Thymus (tissue), 11 donors: ENCODE data around the gene MASP2. TPM values are rescaled to one million over a fixed set of nuclear protein-coding genes. Genes with fewer than 3 reads are reported as not detected.
A peak's percentile ranks its signal among the peaks of the same experiment; 100 is the strongest.

ENCODE experiments used
- DNase-seq, 9 donors: peaks; one replicate each; pipeline ENCODE4 v3.0.0-alpha.2; 2013; ENCODE audit warnings: low spot score in 9 of 9, low read depth in 6 of 9, missing footprints in 1 of 9
- H3K27ac ChIP-seq, 2 donors: one replicate each; pipeline ENCODE4 v1.5.1; 2013; ENCODE audit warnings: control low read depth in 1 of 2, low read depth in 1 of 2, low read length in 1 of 2, mild to moderate bottlenecking in 1 of 2, moderate library complexity in 1 of 2
- H3K27me3 ChIP-seq, 2 donors: one replicate each; pipeline ENCODE4 v1.5.1; 2013; ENCODE audit warnings: low read length in 1 of 2; ENCODE audit not compliant: control insufficient read depth in 2 of 2, insufficient read depth in 1 of 2
- H3K36me3 ChIP-seq, 2 donors: one replicate each; pipeline ENCODE4 v1.5.1; 2013; ENCODE audit warnings: low read length in 1 of 2, mild to moderate bottlenecking in 1 of 2, moderate library complexity in 1 of 2; ENCODE audit not compliant: control insufficient read depth in 2 of 2, insufficient read depth in 2 of 2
- H3K4me1 ChIP-seq, 2 donors: one replicate each; pipeline ENCODE4 v1.5.1; 2013; ENCODE audit warnings: low read length in 2 of 2; ENCODE audit not compliant: control insufficient read depth in 2 of 2, insufficient read depth in 2 of 2
- H3K4me3 ChIP-seq, 2 donors: one replicate each; pipeline ENCODE4 v1.5.1; 2013; ENCODE audit warnings: low read length in 2 of 2, control low read depth in 1 of 2, mild to moderate bottlenecking in 1 of 2
- H3K9me3 ChIP-seq, 2 donors: one replicate each; pipeline ENCODE4 v1.5.1; 2013; ENCODE audit warnings: low read length in 1 of 2, mild to moderate bottlenecking in 1 of 2; ENCODE audit not compliant: control insufficient read depth in 2 of 2, insufficient read depth in 1 of 2
- WGBS: extraction: QIAGEN DNeasy Blood & Tissue Kit; methylation state at CpG from one replicate; pipeline ENCODE4 v1.1.7; 2013; 5-methylcytosine and 5-hydroxymethylcytosine counted together
- polyA plus RNA-seq: library from polyadenylated mRNA; stranded (reverse); fragments of 200-250 nt; gene quantifications from one replicate; pipeline ENCODE4 v1.2.3, GENCODE V29; 2013
- total RNA-seq: library from RNA; stranded (reverse); fragments of 120-200 nt; gene quantifications from one replicate; pipeline ENCODE4 v1.2.4, GENCODE V29; 2013
- donor health status: healthy.

Gene MASP2
- total and polyA plus RNA-seq, 2 donors, result 0.05 TPM; not detected in 1

GRCh38 chr1:11059155-11059967 lies 12.3 kb upstream of the MASP2 start:
- no peaks in the 10 kb centered on the region for H3K9me3 ChIP-seq
- H3K4me3 ChIP-seq, result peak overlapping the region; percentile 64 to 76
- DNase-seq, result peak in 2 of 9 donors; percentile 9 to 26
- H3K36me3 ChIP-seq, result peaks cover 16 to 17% of the 10 kb centered on the region in 2 donors
- peaks cover 11 to 25% of the 10 kb centered on the region in 2 donors for H3K4me1 ChIP-seq
- 5% methylated on average over 72 of the region's 72 CpGs for WGBS
- peak overlapping the region in 1 of 2 donors; percentile 31 for H3K27ac ChIP-seq
- no peaks in the 10 kb centered on the region for H3K27me3 ChIP-seq

GRCh38 chr1:11058595-11059154 lies 11.6 kb upstream of the MASP2 start:
- H3K4me3 ChIP-seq, result peak overlapping the region; percentile 64 to 76
- H3K9me3 ChIP-seq, result no peaks in the 10 kb centered on the region
- peaks cover 19 to 20% of the 10 kb centered on the region in 2 donors for H3K36me3 ChIP-seq
- H3K27me3 ChIP-seq, result no peaks in the 10 kb centered on the region
- 82% methylated on average over 28 of the region's 28 CpGs for WGBS
- DNase-seq, result no peak
- H3K4me1 ChIP-seq, result peaks cover 11 to 25% of the 10 kb centered on the region in 2 donors
- no peak overlapping the region for H3K27ac ChIP-seq

GRCh38 chr1:11058026-11058425 lies 11.0 kb upstream of the MASP2 start:
- H3K9me3 ChIP-seq, result no peaks in the 10 kb centered on the region
- no peak for DNase-seq
- H3K27me3 ChIP-seq, result peaks cover 0 to 1% of the 10 kb centered on the region in 2 donors
- 98% methylated on average over 14 of the region's 14 CpGs for WGBS
- H3K36me3 ChIP-seq, result peaks cover 19 to 20% of the 10 kb centered on the region in 2 donors
- H3K4me1 ChIP-seq, result peaks cover 11 to 25% of the 10 kb centered on the region in 2 donors
- no peak overlapping the region for H3K4me3 ChIP-seq
- H3K27ac ChIP-seq, result no peak overlapping the region

GRCh38 chr1:11057477-11057876 lies 10.4 kb upstream of the MASP2 start:
- Histone ChIP-seq H3K36me3 (peaks cover 19 to 20% of the 10 kb centered on the region in 2 donors), H3K27me3 (peaks cover 0 to 7% of the 10 kb centered on the region in 2 donors), H3K9me3 (no peaks in the 10 kb centered on the region), H3K4me3 (no peak overlapping the region), H3K27ac (no peak overlapping the region), H3K4me1 (peaks cover 11 to 25% of the 10 kb centered on the region in 2 donors)
- WGBS, result 97% methylated on average over 8 of the region's 8 CpGs
- no peak for DNase-seq

- Histone ChIP-seq H3K4me3 (no peak overlapping the region), H3K9me3 (no peaks in the 10 kb centered on the region), H3K36me3 (peaks cover 14 to 20% of the 10 kb centered on the region in 2 donors), H3K27ac (no peak overlapping the region), H3K4me1 (peaks cover 11 to 22% of the 10 kb centered on the region in 2 donors), H3K27me3 (peaks cover 0 to 9% of the 10 kb centered on the region in 2 donors)
- 97% methylated on average over 7 of the region's 7 CpGs for WGBS
- DNase-seq, result no peak
Measured at GRCh38 chr1:11056504-11056903, 9.5 kb upstream of the MASP2 start.

GRCh38 chr1:11055676-11056075 lies 8.6 kb upstream of the MASP2 start:
- Histone ChIP-seq H3K4me3 (no peak overlapping the region), H3K27me3 (peaks cover 0 to 9% of the 10 kb centered on the region in 2 donors), H3K4me1 (peaks cover 11 to 15% of the 10 kb centered on the region in 2 donors), H3K9me3 (no peaks in the 10 kb centered on the region), H3K27ac (no peak overlapping the region), H3K36me3 (peaks cover 13 to 20% of the 10 kb centered on the region in 2 donors)
- DNase-seq, result no peak
- 97% methylated on average over 12 of the region's 12 CpGs for WGBS

- peaks cover 13 to 20% of the 10 kb centered on the region in 2 donors for H3K36me3 ChIP-seq
- 97% methylated on average over 22 of the region's 22 CpGs for WGBS
- H3K4me3 ChIP-seq, result no peak overlapping the region
- no peak overlapping the region for H3K27ac ChIP-seq
- H3K9me3 ChIP-seq, result no peaks in the 10 kb centered on the region
- H3K27me3 ChIP-seq, result peaks cover 0 to 9% of the 10 kb centered on the region in 2 donors
- DNase-seq, result no peak
- peaks cover 11% of the 10 kb centered on the region in 2 donors for H3K4me1 ChIP-seq
Measured at GRCh38 chr1:11054666-11055065, 7.6 kb upstream of the MASP2 start.

- Histone ChIP-seq H3K27me3 (peaks cover 0 to 9% of the 10 kb centered on the region in 2 donors), H3K4me3 (no peak overlapping the region), H3K9me3 (no peaks in the 10 kb centered on the region), H3K36me3 (peaks cover 13 to 20% of the 10 kb centered on the region in 2 donors), H3K4me1 (peaks cover 7 to 8% of the 10 kb centered on the region in 2 donors), H3K27ac (no peak overlapping the region)
- no peak for DNase-seq
- WGBS, result 97% methylated on average over 7 of the region's 7 CpGs
Measured at GRCh38 chr1:11054181-11054580, 7.1 kb upstream of the MASP2 start.

- Histone ChIP-seq H3K27me3 (peaks cover 0 to 9% of the 10 kb centered on the region in 2 donors), H3K4me3 (no peak overlapping the region), H3K36me3 (peaks cover 13 to 20% of the 10 kb centered on the region in 2 donors), H3K27ac (no peak overlapping the region), H3K4me1 (peaks cover 3 to 4% of the 10 kb centered on the region in 2 donors), H3K9me3 (no peaks in the 10 kb centered on the region)
- WGBS, result 86% methylated on average over 10 of the region's 10 CpGs
- DNase-seq, result peak in 2 of 9 donors; percentile 20
Measured at GRCh38 chr1:11053758-11054137, 6.7 kb upstream of the MASP2 start.
